ES-I3 (cell line): ENCODE results near the gene POLR3K.
A peak's percentile ranks its signal among the peaks of the same experiment; 100 is the strongest.

Experiments used
- H3K36me3 ChIP-seq: 2 replicates; pipeline ENCODE4 v1.6.1; 2013; ENCODE audit warnings: mild to moderate bottlenecking, low read length, control low read depth, moderate library complexity; ENCODE audit not compliant: insufficient read depth
- H3K4me1 ChIP-seq: 2 replicates; pipeline ENCODE4 v1.6.1; 2013; ENCODE audit warnings: mild to moderate bottlenecking, control low read depth, low read length; ENCODE audit not compliant: insufficient read depth
- H3K9ac ChIP-seq: 2 replicates; pipeline ENCODE4 v1.6.1; 2013; ENCODE audit warnings: low read depth, mild to moderate bottlenecking, low read length, moderate library complexity
- H3K9me3 ChIP-seq: 2 replicates; pipeline ENCODE4 v1.6.1; 2013; ENCODE audit warnings: mild to moderate bottlenecking, low read length, moderate library complexity; ENCODE audit not compliant: control insufficient read depth, insufficient read depth

The POLR3K gene

GRCh38 chr16:85407-85782 lies 32.0 kb upstream of the POLR3K start:
- no peak overlapping the region for H3K9ac ChIP-seq
- H3K4me1 ChIP-seq: no peaks in the 10 kb centered on the region
- no peaks in the 10 kb centered on the region for H3K9me3 ChIP-seq
- H3K36me3 ChIP-seq: peaks cover 3% of the 10 kb centered on the region; the same call in 1 of the 2 replicates

GRCh38 chr16:84718-85406 lies 31.5 kb upstream of the POLR3K start:
- Histone ChIP-seq H3K9ac (no peak overlapping the region), H3K36me3 (peaks cover 3% of the 10 kb centered on the region; the same call in 1 of the 2 replicates), H3K4me1 (no peaks in the 10 kb centered on the region)

GRCh38 chr16:83781-84615 lies 30.6 kb upstream of the POLR3K start:
- Histone ChIP-seq H3K9ac (no peak overlapping the region), H3K4me1 (no peaks in the 10 kb centered on the region), H3K9me3 (no peaks in the 10 kb centered on the region), H3K36me3 (peaks cover 3% of the 10 kb centered on the region; the same call in 1 of the 2 replicates)

More at GRCh38 chr16:84718-85406, 31.5 kb upstream of the POLR3K start:
- no peaks in the 10 kb centered on the region for H3K9me3 ChIP-seq

DNA sequence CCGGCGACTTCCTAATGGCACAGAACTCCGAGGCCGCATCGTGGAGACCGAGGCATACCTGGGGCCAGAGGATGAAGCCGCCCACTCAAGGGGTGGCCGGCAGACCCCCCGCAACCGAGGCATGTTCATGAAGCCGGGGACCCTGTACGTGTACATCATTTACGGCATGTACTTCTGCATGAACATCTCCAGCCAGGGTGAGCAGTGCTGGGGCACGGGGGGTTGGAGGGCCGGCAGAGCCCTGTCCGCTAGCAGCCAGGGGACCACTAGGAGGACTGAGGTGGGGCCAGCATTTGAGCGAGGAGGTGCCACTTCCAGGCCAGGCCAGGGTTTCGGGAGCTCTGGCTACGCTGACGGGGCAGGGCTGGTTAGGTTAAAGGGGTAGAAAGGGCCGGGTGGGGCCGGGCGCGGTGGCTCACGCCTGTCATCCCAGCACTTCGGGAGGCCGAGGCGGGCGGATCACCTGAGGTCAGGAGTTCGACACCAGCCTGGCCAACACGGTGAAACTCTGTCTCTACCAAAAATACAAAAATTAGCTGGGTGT lies 29.7 kb upstream of the POLR3K start:
- Histone ChIP-seq H3K4me1 (no peaks in the 10 kb centered on the region), H3K9ac (no peak overlapping the region), H3K36me3 (peaks cover 3% of the 10 kb centered on the region; the same call in 1 of the 2 replicates), H3K9me3 (no peaks in the 10 kb centered on the region)

DNA sequence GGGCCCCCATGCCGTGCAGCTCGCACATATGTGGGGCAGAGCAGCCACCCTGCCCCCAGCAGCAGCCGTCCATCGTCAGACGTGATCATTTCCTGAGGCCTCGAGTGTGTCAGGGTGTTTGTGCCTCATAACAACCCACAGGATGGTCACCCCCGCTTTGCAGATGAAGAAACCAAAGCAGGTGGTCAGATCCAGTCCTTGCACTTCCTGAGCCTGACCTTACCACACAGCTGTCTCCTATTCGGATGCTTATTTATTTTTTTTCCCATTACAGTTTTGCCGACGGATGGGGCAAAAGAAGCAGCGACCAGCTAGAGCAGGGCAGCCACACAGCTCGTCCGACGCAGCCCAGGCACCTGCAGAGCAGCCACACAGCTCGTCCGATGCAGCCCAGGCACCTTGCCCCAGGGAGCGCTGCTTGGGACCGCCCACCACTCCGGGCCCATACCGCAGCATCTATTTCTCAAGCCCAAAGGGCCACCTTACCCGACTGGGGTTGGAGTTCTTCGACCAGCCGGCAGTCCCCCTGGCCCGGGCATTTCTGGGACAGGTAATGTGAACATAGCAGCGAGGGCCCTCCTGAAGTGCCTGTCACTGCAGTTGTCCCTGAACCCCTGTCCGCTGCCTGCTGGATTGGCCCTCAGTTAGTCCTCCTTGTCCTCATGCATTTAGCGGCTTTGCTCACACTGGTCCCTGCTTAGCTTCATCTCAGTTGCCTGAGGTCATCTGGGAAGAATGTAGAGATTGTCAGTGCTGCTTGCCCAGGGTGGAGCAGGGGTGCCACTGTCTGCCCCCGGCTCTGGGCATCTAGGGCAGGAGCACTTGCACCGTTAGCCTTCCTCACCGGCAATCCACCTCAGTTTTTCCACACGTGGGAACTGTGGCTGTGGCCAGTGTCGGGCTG lies 26.0 kb upstream of the POLR3K start:
- Histone ChIP-seq H3K4me1 (peaks cover 25% of the 10 kb centered on the region; the same call in 1 of the 2 replicates), H3K36me3 (no peaks in the 10 kb centered on the region; the same call in 1 of the 2 replicates), H3K9me3 (no peaks in the 10 kb centered on the region), H3K9ac (no peak overlapping the region)

GRCh38 chr16:78444-79150 lies 25.2 kb upstream of the POLR3K start:
- H3K4me1 ChIP-seq: peaks cover 33% of the 10 kb centered on the region
- no peaks in the 10 kb centered on the region for H3K9me3 ChIP-seq
- H3K36me3 ChIP-seq: no peaks in the 10 kb centered on the region; the same call in 1 of the 2 replicates
- peak overlapping the region; percentile 91 for H3K9ac ChIP-seq

- H3K36me3 ChIP-seq: no peaks in the 10 kb centered on the region; the same call in 1 of the 2 replicates
- peak within 1 kb of the TSS; percentile 91 for H3K9ac ChIP-seq
- H3K9me3 ChIP-seq: no peaks in the 10 kb centered on the region
- peaks cover 39% of the 10 kb centered on the region for H3K4me1 ChIP-seq
Observed at GRCh38 chr16:77807-78443, 24.5 kb upstream of the POLR3K start, which contains the start of gene MPG. MPG (plus strand) TSS chr16:78225; CDS start chr16:78310, 85 bp downstream.

- Histone ChIP-seq H3K36me3 (no peaks in the 10 kb centered on the region; the same call in 1 of the 2 replicates), H3K9ac (peak overlapping the region; percentile 91), H3K4me1 (peaks cover 41% of the 10 kb centered on the region), H3K9me3 (no peaks in the 10 kb centered on the region)
Observed at GRCh38 chr16:77273-77806, 23.9 kb upstream of the POLR3K start.

GRCh38 chr16:76535-77272 lies 23.3 kb upstream of the POLR3K start:
- Histone ChIP-seq H3K36me3 (no peaks in the 10 kb centered on the region; the same call in 1 of the 2 replicates), H3K4me1 (peaks cover 41% of the 10 kb centered on the region), H3K9me3 (no peaks in the 10 kb centered on the region), H3K9ac (peak overlapping the region; percentile 91)

DNA sequence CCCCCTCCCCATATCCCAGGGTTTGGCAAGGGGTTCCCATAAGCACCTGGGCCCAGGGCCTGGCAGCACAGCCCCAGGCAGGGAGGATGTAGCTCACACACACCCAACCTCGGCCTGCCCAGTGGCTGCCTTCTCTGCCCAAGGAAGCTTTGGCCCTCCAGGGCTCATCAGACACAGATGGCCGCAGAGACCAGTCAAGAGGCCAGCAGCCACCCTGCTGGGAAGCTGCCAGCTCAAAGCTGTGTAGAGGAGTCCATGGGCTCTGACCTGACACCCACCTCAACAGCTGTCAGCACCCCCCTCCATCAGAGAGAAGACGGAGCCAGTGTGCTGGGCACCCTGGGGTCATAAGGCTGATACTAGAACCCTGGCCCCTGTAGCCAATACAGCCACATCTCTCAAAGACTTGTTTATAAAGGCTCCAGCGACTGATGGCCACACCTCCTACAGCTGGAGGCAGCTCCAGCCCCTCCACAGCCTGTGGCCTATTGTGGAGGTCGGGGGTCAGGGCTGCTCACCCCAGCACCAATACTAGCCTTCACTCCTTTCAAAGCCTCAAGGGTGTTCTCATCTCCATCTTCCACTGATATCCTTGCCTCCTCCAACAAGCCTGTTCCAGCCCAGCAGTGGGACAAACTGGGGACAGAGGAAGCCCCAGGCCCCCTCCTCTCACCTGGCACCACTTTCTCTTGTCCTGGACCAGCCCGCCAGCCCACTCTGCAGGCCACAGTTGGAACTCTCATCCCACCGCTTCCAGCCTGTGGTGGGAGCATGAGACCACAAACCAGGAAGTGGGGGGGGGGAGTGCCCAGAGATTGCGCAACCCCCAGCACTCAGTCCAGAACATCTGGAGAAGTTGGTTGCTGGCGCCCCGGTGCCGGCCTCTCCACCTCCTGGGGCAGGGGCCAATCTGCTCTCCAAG lies 22.4 kb upstream of the POLR3K start:
- Histone ChIP-seq H3K4me1 (peaks cover 41% of the 10 kb centered on the region), H3K36me3 (no peaks in the 10 kb centered on the region; the same call in 1 of the 2 replicates), H3K9ac (peak overlapping the region; percentile 17; the same call in 1 of the 2 replicates), H3K9me3 (no peaks in the 10 kb centered on the region)

GRCh38 chr16:74747-75334 lies 21.4 kb upstream of the POLR3K start:
- no peaks in the 10 kb centered on the region for H3K9me3 ChIP-seq
- peak overlapping the region; percentile 2; the same call in 1 of the 2 replicates for H3K9ac ChIP-seq
- H3K36me3 ChIP-seq: no peaks in the 10 kb centered on the region
- peaks cover 41% of the 10 kb centered on the region for H3K4me1 ChIP-seq
